Panc1 (cell line): ENCODE measurements around the gene ANK3. TPM values are rescaled to one million over a fixed set of nuclear protein-coding genes. Genes with fewer than 3 reads are reported as not detected.

Experiments
- ATAC-seq: fragments of 200-7000 bp; cut with Tn5 transposase; 2 replicates; pipeline ENCODE4 v1.9.1; 2020; ENCODE audit warnings: mild to moderate bottlenecking, moderate library complexity
- BruUV-seq: library from RNA; stranded (reverse); fragments of 400-500 nt; replicated peaks from 2 replicates; lab custom pipeline; 2021; lab: Mats Ljungman, UMichigan
- CTCF ChIA-PET: fragments of 300-600 bp; sonication (Branson Sonifier 250); formaldehyde crosslinking; loops from one replicate; lab custom pipeline; 2022; ENCODE audit warnings: antibody characterized with exemption; lab: Charles Lee
- POLR2A ChIA-PET: fragments of 300-600 bp; sonication (Branson Sonifier 250); formaldehyde crosslinking; loops from one replicate; lab custom pipeline; 2022; ENCODE audit warnings: antibody characterized with exemption; lab: Charles Lee
- DNase-seq: peaks from one replicate; pipeline ENCODE4 v3.0.0-alpha.2; 2010; ENCODE audit warnings: low read depth, low spot score
- H3K27ac ChIP-seq: 2 replicates; pipeline ENCODE4 v1.5.1; 2011; ENCODE audit warnings: mild to moderate bottlenecking, low read length, inconsistent platforms
- H3K27me3 ChIP-seq: fragments of 200-500 bp; sonication (Bioruptor generic); 2 replicates; pipeline ENCODE4 v1.6.0; 2014; ENCODE audit warnings: low read length, inconsistent platforms; ENCODE audit not compliant: control insufficient read depth, insufficient read depth
- H3K36me3 ChIP-seq: fragments of 200-500 bp; sonication (Bioruptor generic); 2 replicates; pipeline ENCODE4 v1.5.1; 2014; ENCODE audit warnings: inconsistent platforms, mild to moderate bottlenecking, low read length, moderate library complexity; ENCODE audit not compliant: control insufficient read depth, insufficient read depth
- H3K4me1 ChIP-seq: 2 replicates; pipeline ENCODE4 v1.5.1; 2011; ENCODE audit warnings: inconsistent platforms, mild to moderate bottlenecking, low read length, moderate library complexity; ENCODE audit not compliant: control insufficient read depth, insufficient read depth
- H3K4me3 ChIP-seq, 2 experiments: 2 replicates each; pipeline ENCODE4 v1.5.1; 2011 to 2012; ENCODE audit warnings: low read depth in 2 of 2, low read length in 2 of 2, mild to moderate bottlenecking in 2 of 2, inconsistent platforms in 1 of 2, moderate library complexity in 1 of 2
- H3K9me3 ChIP-seq: fragments of 200-500 bp; sonication (Bioruptor generic); 2 replicates; pipeline ENCODE4 v1.5.1; 2014; ENCODE audit warnings: low read depth, mild to moderate bottlenecking, inconsistent platforms, low read length, moderate library complexity; ENCODE audit not compliant: control insufficient read depth, insufficient read depth
- POLR2AphosphoS5 ChIP-seq: IDR thresholded peaks from 2 replicates; pipeline ENCODE4 v1.6.1; 2012; ENCODE audit warnings: mild to moderate bottlenecking, low read depth, low read length, moderate library complexity
- SIN3A ChIP-seq: IDR thresholded peaks from 2 replicates; pipeline ENCODE4 v1.6.1; 2012; ENCODE audit warnings: low read depth, mild to moderate bottlenecking, low read length, moderate library complexity, borderline replicate concordance; ENCODE audit not compliant: insufficient read depth
- TCF7L2 ChIP-seq: IDR thresholded peaks from 2 replicates; pipeline ENCODE4 v1.6.1; 2011; ENCODE audit warnings: mild to moderate bottlenecking, low read depth, low read length, inconsistent platforms
- in situ Hi-C: cut with HindIII; loops from 2 replicates; pipeline ENCODE4 v1.10.0; 2016; ENCODE audit warnings: low sequenced_read_pairs, low pct_unique_long_range_greater_than_20kb
- intact Hi-C: fragments of 100-400 bp; cut with micrococcal nuclease; formaldehyde crosslinking; loops from one replicate; pipeline ENCODE4 v1.10.0; 2022; ENCODE audit not compliant: unreplicated experiment
- total RNA-seq: library from RNA; stranded (reverse); gene quantifications from one replicate; pipeline ENCODE4 v1.2.1, GENCODE V29; 2021; ENCODE audit not compliant: unreplicated experiment
- TF ChIP-seq, protein P1 (sequence below), 2 experiments: IDR thresholded peaks; 2 replicates each; pipeline ENCODE4 v1.6.1; 2011 to 2012; ENCODE audit warnings: low read depth in 2 of 2, control low read depth in 1 of 2, low read length in 1 of 2, mild to moderate bottlenecking in 1 of 2, moderate library complexity in 1 of 2; ENCODE audit not compliant: insufficient read depth in 1 of 2
- TF ChIP-seq, protein P2 (sequence below): fragments of 450-650 bp; IDR thresholded peaks from 2 replicates; pipeline ENCODE4 v1.5.1; 2017; ENCODE audit warnings: mild to moderate bottlenecking

Gene ANK3
- total RNA-seq, 1 experiment from 2014 or later = 2.5 TPM

DNA sequence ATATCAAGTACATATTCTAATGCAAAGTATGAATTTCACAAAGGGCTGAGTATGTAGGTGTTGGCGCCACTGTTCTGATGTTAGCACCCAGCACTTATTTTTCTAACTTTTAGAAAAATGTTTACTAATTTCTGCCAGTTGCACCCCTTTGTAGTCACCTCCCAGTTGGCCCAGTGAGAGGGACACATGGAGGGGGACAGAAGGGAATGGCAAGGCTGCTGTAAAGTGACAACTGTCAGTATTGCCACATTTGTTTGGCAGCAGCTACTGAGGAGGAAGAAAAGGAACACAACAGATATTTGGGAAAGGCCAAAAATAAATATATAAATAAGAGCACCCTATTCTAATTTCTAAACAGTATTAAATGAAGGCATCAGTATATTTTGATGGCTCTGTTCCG is 57.3 kb downstream of the ANK3 start:
- in situ Hi-C loops = no loop called here
- ATAC-seq (no peak), DNase-seq (no peak)
- TF ChIP-seq, protein P1, sequence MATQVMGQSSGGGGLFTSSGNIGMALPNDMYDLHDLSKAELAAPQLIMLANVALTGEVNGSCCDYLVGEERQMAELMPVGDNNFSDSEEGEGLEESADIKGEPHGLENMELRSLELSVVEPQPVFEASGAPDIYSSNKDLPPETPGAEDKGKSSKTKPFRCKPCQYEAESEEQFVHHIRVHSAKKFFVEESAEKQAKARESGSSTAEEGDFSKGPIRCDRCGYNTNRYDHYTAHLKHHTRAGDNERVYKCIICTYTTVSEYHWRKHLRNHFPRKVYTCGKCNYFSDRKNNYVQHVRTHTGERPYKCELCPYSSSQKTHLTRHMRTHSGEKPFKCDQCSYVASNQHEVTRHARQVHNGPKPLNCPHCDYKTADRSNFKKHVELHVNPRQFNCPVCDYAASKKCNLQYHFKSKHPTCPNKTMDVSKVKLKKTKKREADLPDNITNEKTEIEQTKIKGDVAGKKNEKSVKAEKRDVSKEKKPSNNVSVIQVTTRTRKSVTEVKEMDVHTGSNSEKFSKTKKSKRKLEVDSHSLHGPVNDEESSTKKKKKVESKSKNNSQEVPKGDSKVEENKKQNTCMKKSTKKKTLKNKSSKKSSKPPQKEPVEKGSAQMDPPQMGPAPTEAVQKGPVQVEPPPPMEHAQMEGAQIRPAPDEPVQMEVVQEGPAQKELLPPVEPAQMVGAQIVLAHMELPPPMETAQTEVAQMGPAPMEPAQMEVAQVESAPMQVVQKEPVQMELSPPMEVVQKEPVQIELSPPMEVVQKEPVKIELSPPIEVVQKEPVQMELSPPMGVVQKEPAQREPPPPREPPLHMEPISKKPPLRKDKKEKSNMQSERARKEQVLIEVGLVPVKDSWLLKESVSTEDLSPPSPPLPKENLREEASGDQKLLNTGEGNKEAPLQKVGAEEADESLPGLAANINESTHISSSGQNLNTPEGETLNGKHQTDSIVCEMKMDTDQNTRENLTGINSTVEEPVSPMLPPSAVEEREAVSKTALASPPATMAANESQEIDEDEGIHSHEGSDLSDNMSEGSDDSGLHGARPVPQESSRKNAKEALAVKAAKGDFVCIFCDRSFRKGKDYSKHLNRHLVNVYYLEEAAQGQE (IDR thresholded peaks at IDR 0.05; ENCODE audit: insufficient read depth in 1 of 2, low read depth in 2 of 2, low read length in 1 of 2) = no peak
- TF ChIP-seq, protein P2, sequence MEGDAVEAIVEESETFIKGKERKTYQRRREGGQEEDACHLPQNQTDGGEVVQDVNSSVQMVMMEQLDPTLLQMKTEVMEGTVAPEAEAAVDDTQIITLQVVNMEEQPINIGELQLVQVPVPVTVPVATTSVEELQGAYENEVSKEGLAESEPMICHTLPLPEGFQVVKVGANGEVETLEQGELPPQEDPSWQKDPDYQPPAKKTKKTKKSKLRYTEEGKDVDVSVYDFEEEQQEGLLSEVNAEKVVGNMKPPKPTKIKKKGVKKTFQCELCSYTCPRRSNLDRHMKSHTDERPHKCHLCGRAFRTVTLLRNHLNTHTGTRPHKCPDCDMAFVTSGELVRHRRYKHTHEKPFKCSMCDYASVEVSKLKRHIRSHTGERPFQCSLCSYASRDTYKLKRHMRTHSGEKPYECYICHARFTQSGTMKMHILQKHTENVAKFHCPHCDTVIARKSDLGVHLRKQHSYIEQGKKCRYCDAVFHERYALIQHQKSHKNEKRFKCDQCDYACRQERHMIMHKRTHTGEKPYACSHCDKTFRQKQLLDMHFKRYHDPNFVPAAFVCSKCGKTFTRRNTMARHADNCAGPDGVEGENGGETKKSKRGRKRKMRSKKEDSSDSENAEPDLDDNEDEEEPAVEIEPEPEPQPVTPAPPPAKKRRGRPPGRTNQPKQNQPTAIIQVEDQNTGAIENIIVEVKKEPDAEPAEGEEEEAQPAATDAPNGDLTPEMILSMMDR = no peak
- no peak for TF ChIP-seq SIN3A
- intact Hi-C loops = no loop called here
- no TSS peak for BruUV-seq
- POLR2A ChIA-PET = no interaction called here
- Histone ChIP-seq H3K27ac (no peak overlapping the region), H3K36me3 (no peaks in the 10 kb centered on the region), H3K9me3 (no peaks in the 10 kb centered on the region), H3K27me3 (no peaks in the 10 kb centered on the region), H3K4me3 (no peak overlapping the region), H3K4me1 (no peaks in the 10 kb centered on the region)
- CTCF ChIA-PET = no interaction called here

DNA sequence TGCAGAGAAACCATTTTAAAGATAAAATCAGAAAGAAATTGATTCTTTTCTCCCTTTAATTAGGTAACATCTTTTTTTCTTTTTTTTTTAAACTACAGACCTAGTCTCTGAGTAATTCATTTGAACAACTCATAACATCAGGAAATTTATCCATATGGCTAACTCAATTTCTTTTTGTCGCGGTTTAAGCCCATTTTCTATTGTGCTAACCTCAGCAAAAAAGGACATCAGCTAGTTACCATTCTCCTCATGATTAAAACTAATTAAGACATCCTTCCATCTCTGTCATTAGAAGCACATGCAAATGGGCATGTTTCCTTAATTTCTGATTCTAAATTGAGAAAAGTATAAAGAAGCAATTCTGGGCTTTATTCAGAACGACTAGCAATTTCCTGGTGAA is 57.8 kb downstream of the ANK3 start:
- Histone ChIP-seq H3K27ac (no peak overlapping the region), H3K4me3 (no peak overlapping the region), H3K36me3 (no peaks in the 10 kb centered on the region), H3K9me3 (no peaks in the 10 kb centered on the region), H3K4me1 (no peaks in the 10 kb centered on the region), H3K27me3 (no peaks in the 10 kb centered on the region)
- in situ Hi-C loops (no loop called here), intact Hi-C loops (no loop called here)
- TF ChIP-seq, protein P1 (IDR thresholded peaks at IDR 0.05; ENCODE audit: insufficient read depth in 1 of 2, low read depth in 2 of 2, low read length in 1 of 2) = no peak
- TF ChIP-seq, protein P2 = no peak
- TF ChIP-seq SIN3A = no peak
- TF ChIP-seq TCF7L2 = no peak
- no peak for TF ChIP-seq POLR2AphosphoS5
- DNase-seq (no peak), ATAC-seq (no peak)
- POLR2A ChIA-PET = no interaction called here
- CTCF ChIA-PET = interaction anchor here (1.0 kb wide), 1 partner anchor 270 kb away, joined by 3 read pairs; no protein-coding TSS in a partner anchor
- no TSS peak for BruUV-seq
